CD4-positive, alpha-beta T cell treated with Interleukin-15 for 4 hours (primary cell): ENCODE measurements around the gene RWDD3.

Source experiments
- DNase-seq: peaks from one replicate; pipeline ENCODE4 v3.0.0-alpha.2; 2020; ENCODE audit warnings: low spot score

RWDD3 gene

GRCh38 chr1:95230256-95230655 is 3.8 kb upstream of the RWDD3 start:
- no peak for DNase-seq

DNA sequence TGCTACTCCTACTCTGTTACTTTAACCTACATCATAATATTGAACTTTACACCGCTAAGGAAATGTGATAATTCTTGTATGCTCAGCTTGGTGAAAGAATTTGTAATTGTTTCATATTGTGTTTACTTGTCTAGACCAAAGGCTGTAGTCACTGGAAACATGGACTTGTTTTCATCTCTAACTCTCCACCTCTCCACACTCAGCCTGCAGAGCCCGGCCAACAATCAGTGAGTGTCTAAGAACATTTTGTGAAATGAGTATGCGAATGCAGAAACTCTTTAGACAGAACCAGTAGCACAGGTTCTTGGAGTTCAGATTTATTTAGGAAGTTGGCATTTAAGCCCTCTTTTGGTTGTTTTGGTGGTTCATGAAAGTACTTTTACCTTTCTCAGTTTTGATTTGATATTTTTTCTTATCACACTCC is 3.2 kb upstream of the RWDD3 start:
- no peak for DNase-seq

DNA sequence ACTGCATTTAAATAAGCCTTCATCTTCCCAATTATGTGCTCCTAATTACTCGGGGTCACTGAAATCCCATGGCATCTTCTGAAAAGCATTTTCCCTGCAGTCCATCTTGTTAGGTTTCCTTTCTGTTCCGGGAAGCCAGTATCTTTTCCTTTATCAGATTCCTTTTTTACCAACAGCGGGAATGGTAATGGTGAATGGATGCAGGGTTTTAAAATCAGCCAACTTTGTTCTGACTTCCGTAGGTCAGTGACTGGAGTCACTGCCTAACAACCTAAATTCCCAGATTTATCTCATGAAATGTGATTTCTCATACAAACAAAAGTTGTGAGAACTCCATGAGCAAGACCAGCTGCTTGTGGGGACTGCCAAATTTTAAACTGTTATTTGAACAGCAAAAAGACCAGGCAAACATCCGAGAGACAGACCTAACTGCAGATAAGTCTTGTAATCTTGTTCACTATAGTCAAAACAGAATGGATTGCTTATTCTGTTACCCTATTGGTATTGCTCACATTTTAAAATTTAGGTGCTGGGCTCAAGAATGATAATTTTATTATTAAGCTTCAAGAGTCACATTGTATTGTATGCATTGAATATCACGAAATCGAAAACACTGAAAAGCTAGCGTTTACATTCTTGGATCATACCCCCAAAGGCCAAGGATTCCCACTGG is 1.2 kb upstream of the RWDD3 start:
- DNase-seq, result no peak

- no peak for DNase-seq
Observed at GRCh38 chr1:95233319-95233736, 682 bp upstream of the RWDD3 start.

DNA sequence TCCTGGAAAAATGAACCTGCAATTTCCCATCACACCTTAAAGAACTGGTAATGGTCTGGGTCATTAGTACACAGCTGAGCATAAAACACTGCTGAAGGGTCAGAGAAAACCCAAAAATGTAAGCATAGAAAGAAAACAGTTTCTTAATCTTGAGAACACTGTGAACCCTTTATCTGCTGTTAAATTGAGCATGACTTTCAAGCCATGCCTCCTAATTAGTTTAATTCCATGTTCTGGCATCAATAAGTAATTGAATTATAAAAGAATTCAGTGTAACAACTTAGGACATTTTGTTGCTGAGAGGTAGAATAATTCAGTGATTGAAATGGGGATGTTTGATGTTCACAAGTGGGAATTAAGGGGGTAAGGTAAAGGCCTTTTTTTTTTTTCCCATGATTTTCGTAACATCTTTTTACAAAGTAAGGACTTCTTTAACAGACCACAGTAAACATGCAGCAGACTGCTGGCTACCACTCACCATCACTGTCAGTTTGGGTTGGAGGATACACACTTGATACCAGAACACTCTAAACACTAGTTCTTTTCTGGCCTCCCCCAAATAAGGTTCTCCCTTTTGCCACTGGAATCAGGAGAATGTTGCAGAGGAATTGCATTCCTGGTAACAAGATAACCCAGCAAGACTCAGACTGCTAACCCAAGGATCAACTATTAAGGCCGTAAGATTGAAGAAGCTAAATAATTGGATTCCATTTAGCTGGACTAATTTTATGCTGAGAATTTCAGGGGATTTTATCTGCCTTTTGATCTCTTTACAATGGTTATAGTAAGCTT is 3.0 kb downstream of the RWDD3 start:
- no peak for DNase-seq

DNA sequence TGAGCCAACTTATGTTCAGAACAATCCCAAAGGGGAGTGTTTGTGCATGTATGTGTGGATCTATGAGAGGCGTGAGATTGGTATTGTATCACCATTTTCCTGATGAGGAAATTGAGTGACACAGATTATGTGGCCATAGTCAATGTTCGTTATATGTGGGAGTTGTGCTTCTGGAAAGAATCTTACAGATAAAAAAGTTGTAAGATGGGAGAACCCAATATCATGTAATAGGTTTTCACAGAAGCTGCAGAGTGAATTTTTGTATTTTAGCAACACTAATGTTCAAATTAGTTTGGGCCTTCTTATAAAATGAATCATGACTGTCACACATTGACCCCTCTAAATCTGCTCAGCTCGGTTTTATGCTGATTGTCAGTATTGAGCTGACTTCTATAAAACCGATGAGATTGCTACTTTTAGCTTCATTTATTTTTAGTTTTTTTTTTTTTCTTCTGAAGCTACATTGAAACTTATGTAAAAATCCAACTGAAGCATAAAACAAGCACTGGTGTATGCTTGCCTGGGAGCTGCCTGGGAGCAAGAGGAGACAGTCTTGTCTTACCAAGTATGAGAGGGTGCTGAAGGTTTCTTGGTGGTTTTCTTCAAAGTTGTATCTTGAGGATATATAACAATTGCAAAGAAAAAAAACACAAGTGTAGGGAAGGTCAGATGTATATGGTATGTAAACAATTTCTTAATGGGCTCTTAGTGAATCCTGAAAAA is 4.1 kb downstream of the RWDD3 start:
- DNase-seq, result no peak

- no peak for DNase-seq
Observed at GRCh38 chr1:95245029-95245428, 11.0 kb downstream of the RWDD3 start.

DNA sequence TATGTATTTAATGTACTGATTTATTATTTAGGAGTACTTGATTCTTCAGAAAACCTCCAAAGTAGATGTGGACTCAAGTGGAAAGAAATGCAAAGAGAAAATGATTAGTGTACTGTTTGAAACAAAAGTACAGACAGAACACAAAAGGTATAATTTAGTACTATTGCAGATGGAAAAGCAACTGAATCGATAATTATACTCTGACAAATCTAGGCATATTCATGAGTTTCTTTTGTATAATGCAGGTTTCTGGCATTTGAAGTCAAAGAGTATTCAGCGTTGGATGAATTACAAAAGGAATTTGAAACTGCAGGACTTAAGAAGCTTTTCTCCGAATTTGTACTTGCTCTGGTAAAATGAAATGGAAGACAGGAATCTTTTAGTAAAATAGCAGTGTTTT is 12.5 kb downstream of the RWDD3 start:
- no peak for DNase-seq

GRCh38 chr1:95247607-95248006 is 13.6 kb downstream of the RWDD3 start:
- no peak for DNase-seq

DNA sequence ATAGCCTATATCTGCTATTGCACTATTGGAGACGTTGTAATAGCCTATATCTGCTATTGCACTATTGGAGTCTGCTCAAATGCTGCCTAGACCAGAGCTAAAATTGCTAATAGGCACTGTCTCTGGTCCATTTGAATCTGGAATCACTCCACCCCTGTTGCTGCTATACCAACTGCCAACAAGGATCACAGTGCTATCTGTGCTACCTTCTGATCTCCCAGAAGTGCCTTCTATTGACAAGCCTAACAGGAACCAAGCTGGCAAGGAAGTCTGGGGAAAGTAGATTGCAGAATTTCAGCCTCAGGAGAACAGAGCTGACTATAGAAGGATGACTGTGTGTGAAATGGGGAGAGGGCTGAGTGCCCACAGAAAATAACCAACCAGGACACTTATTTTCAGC is 15.9 kb downstream of the RWDD3 start:
- no peak for DNase-seq

DNA sequence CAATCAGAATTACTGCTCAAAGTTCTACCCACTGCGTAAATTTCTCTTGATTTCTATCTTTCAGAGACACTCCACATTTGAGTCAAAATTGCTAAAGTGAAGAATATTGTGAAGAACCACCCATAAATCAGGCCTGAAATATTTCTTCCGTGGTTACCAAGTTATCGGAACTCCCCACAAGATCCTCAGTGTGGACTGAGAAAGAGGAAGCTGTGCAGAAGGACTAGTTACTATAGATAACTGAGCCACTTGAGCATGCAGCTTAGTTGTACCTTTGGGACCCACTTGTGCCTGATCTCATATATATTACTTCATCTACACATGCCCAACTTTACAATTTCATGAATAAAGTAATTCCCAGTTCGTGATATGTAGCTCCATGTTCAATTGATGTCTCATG is 18.4 kb downstream of the RWDD3 start:
- no peak for DNase-seq

- no peak for DNase-seq
Observed at GRCh38 chr1:95254959-95255358, 20.9 kb downstream of the RWDD3 start.

- DNase-seq, result no peak
Observed at GRCh38 chr1:95255826-95256225, 21.8 kb downstream of the RWDD3 start.

- no peak for DNase-seq
Observed at GRCh38 chr1:95257758-95258157, 23.7 kb downstream of the RWDD3 start.

GRCh38 chr1:95259245-95259644 is 25.2 kb downstream of the RWDD3 start:
- DNase-seq, result no peak

GRCh38 chr1:95262913-95263312 is 28.9 kb downstream of the RWDD3 start:
- no peak for DNase-seq

DNA sequence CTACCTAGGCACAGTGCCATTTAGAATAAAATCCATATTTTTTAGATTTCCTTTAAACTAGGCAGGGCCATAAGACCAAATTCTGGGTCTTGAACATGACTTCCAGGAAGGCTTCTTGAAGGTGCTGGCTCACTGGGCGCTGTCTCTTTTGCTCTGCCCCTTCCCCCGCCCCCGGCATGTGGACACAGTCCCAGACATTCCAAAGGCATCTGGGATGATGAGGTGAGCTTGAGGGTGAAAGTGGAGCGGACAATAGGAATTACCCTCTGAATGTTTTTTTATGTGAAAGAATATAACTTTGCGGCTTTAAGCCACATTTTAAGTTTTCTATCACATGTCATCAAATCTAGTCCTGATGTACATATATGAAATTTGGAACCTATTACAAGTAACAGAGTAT is 29.4 kb downstream of the RWDD3 start:
- no peak for DNase-seq

- no peak for DNase-seq
Observed at GRCh38 chr1:95265106-95265505, 31.1 kb downstream of the RWDD3 start.

DNA sequence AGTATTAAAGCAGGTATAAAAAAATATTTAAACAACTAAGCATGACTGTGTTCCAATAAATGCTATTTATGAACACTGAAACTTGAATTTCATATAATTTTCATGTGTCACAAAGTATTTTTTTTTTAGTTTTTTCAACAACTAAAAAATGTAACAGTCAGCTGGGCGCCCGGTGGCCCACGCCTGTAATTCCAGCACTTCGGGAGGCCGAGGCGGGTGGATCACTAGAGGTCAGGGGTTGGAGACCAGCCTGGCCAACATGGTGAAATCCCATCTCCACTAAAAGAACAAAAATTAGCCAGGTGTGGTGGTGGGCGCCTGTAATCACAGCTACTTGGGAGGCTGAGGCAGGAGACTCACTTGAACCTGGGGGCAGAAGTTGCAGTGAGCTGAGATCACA is 42.4 kb downstream of the RWDD3 start:
- no peak for DNase-seq

DNA sequence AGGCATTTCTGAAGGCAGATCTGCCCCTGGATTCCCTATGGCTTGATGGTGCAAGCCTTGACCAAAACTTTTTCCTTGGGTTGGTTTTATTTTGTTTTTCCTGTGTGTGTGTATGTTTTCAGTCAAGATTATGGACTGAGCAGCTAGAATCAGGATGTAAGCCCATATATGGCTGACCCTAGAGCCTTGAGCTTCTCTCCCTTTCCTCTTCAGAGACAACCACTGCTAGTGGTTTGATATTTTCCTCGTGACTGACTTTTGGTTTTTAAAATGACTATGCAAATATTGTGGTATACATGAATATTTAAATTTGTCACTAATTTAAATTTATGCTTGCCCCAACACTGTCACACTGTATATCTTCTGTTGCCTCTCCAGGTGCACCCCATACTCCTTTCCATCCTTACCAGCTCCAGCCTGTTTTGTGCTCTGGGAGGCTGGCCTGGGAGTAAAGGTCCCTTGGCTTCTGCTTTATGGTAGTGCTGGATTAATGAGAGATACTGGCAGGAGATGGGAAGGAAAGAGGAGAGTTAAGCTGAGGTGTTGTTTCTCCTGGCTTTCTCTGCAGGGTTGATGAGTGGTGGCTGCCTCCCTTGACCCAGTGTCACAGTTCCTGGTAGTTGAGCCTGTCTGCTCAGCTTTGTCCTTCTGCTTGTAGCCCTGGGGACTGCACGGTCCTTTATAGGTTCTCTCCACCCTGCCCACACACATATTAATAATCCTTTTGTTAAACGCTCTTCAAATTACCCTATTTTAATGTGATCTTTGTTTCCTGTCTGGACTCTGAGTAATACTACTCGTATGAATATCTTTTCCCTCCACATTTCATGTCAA is 44.4 kb downstream of the RWDD3 start:
- DNase-seq, result no peak

- no peak for DNase-seq
Observed at GRCh38 chr1:95281781-95282517, 47.9 kb downstream of the RWDD3 start.

GRCh38 chr1:95282518-95282895 is 48.5 kb downstream of the RWDD3 start:
- DNase-seq, result no peak
